Astrocyte of the spinal cord (primary cell): Measurements from ENCODE around the gene WNT7B.
"Not testable (repeated sequence)": the region's sequence is repeated elsewhere in the genome, so short reads cannot be mapped to it uniquely, and the experiment has no call there.

Experiments used
- DNase-seq: peaks from one replicate; pipeline ENCODE4 v3.0.0; 2011; ENCODE audit warnings: low read depth, low spot score
- H3K4me3 ChIP-seq: 2 replicates; pipeline ENCODE4 v1.5.1; 2011; ENCODE audit warnings: low read depth, mild to moderate bottlenecking, low read length, moderate library complexity
- CTCF ChIP-seq: IDR thresholded peaks from 2 replicates; pipeline ENCODE4 v1.5.1; 2012; ENCODE audit warnings: low read depth, mild to moderate bottlenecking, low read length, inconsistent platforms
- in situ Hi-C: cut with HindIII; loops from 2 replicates; pipeline ENCODE4 v1.10.0; 2017; ENCODE audit warnings: low sequenced_read_pairs

The WNT7B gene

GRCh38 chr22:46008291-46008690 is 31.3 kb upstream of the WNT7B start:
- in situ Hi-C loops: no loop called here
- no peak overlapping the region for H3K4me3 ChIP-seq
- no peak for TF ChIP-seq CTCF
- DNase-seq: no peak

GRCh38 chr22:46007848-46008261 is 30.9 kb upstream of the WNT7B start:
- peak; percentile 92 for DNase-seq
- in situ Hi-C loops: no loop called here
- TF ChIP-seq CTCF: peak; percentile 2
- H3K4me3 ChIP-seq: no peak overlapping the region

- DNase-seq: peak; percentile 72
- in situ Hi-C loops: no loop called here
- no peak for TF ChIP-seq CTCF
- peak overlapping the region; percentile 2 for H3K4me3 ChIP-seq
These were observed 30.3 kb upstream of the WNT7B start for GRCh38 chr22:46007003-46007847.

- H3K4me3 ChIP-seq: peak overlapping the region; percentile 2
- peak; percentile 88 for TF ChIP-seq CTCF
- in situ Hi-C loops: no loop called here
- peak; percentile 89 for DNase-seq
These were observed 29.5 kb upstream of the WNT7B start for GRCh38 chr22:46006379-46007002.

- H3K4me3 ChIP-seq, in situ Hi-C loops, DNase-seq: not testable (repeated sequence)
These were observed 28.2 kb upstream of the WNT7B start for GRCh38 chr22:46005116-46005705.

GRCh38 chr22:46004105-46004866 is 27.3 kb upstream of the WNT7B start:
- TF ChIP-seq CTCF: no peak
- in situ Hi-C loops: no loop called here
- DNase-seq: no peak
- no peak overlapping the region for H3K4me3 ChIP-seq
